ENCODE data around the gene SLC8B1.

GRCh38 chr12:113373440-113373839 is 38.5 kb upstream of the SLC8B1 start:
- TF ChIP-seq CTCF (IDR thresholded peaks at IDR 0.05) (no peak), POLR2A (IDR thresholded peaks at IDR 0.05) (no peak)
